Measurements from ENCODE around the gene NCAN. TPM values are rescaled to one million over a fixed set of nuclear protein-coding genes. Genes with fewer than 3 reads are reported as not detected.

Gene NCAN
- total and polyA plus RNA-seq, 7 donors, result 0.03 TPM; not detected in 6

- H3K27me3 ChIP-seq (ENCODE audit: insufficient read depth in 3 of 3, low read length in 2 of 3), result peaks cover 0 to 41% (median 16%) of the 10 kb centered on the region in 3 donors
- WGBS, 3 donors, result 75 to 88% (median 77%) methylated on average over 9 of the region's 9 CpGs
- intact Hi-C loops (cut with DNase I), result no loop called here
These were observed 19.2 kb downstream of the NCAN start for GRCh38 chr19:19230999-19231398.

GRCh38 chr19:19232261-19232721 is 20.5 kb downstream of the NCAN start:
- H3K27ac ChIP-seq, result no peak overlapping the region
- TF ChIP-seq, protein P1, sequence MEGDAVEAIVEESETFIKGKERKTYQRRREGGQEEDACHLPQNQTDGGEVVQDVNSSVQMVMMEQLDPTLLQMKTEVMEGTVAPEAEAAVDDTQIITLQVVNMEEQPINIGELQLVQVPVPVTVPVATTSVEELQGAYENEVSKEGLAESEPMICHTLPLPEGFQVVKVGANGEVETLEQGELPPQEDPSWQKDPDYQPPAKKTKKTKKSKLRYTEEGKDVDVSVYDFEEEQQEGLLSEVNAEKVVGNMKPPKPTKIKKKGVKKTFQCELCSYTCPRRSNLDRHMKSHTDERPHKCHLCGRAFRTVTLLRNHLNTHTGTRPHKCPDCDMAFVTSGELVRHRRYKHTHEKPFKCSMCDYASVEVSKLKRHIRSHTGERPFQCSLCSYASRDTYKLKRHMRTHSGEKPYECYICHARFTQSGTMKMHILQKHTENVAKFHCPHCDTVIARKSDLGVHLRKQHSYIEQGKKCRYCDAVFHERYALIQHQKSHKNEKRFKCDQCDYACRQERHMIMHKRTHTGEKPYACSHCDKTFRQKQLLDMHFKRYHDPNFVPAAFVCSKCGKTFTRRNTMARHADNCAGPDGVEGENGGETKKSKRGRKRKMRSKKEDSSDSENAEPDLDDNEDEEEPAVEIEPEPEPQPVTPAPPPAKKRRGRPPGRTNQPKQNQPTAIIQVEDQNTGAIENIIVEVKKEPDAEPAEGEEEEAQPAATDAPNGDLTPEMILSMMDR (IDR thresholded peaks at IDR 0.05), result no peak
- WGBS, 3 donors, result 23 to 30% (median 27%) methylated on average over 19 of the region's 19 CpGs
- intact Hi-C loops (cut with DNase I), result no loop called here
- H3K9me3 ChIP-seq, result peaks cover 19% of the 10 kb centered on the region
- no peaks in the 10 kb centered on the region for H3K36me3 ChIP-seq (ENCODE audit: insufficient read depth in 1 of 2, low read depth in 1 of 2)
- H3K4me1 ChIP-seq, result no peaks in the 10 kb centered on the region
- no peak for DNase-seq
- H3K27me3 ChIP-seq (ENCODE audit: insufficient read depth in 3 of 3, low read length in 2 of 3), result peaks cover 0 to 28% (median 10%) of the 10 kb centered on the region in 3 donors
- no peak overlapping the region for H3K4me3 ChIP-seq
- no peak for ATAC-seq

More at GRCh38 chr19:19230999-19231398, 19.2 kb downstream of the NCAN start:
- peaks cover 19% of the 10 kb centered on the region for H3K9me3 ChIP-seq
- TF ChIP-seq, protein P1 (IDR thresholded peaks at IDR 0.05), result no peak
- H3K27ac ChIP-seq, result no peak overlapping the region
- no peaks in the 10 kb centered on the region for H3K36me3 ChIP-seq (ENCODE audit: insufficient read depth in 1 of 2, low read depth in 1 of 2)
- no peaks in the 10 kb centered on the region for H3K4me1 ChIP-seq
- DNase-seq (no peak), ATAC-seq (no peak)
- H3K4me3 ChIP-seq, result no peak overlapping the region

DNA sequence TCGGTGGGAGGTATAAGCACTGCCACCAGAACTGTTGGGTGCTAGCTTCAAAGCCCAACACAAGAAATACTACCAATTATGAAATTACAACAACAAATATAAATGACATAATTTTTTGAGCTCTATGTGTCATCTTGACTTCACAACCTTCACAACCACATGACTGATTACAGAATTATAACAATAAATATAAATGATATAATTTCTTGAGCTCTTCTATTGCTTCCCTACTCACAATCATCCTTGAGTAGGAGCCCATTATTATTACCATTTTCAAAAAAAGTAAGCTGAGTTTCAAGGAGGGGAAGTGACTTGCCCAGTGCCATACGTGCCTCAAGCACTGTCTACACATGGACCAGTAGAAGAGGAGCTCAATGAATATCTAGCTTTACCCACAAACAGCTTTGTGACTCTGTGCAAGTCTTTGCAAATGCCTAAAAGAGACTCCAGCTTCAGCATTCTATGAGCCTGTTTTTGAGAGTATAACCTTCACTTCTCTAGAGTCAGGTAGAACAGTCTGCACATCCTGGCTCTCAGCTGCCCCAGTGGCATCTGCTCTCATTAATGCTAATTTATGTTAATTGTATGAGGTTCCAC is 22.6 kb downstream of the NCAN start:
- no peak overlapping the region for H3K4me3 ChIP-seq
- no peak for DNase-seq
- intact Hi-C loops (cut with DNase I), result no loop called here
- H3K4me1 ChIP-seq, result no peaks in the 10 kb centered on the region
- no peak overlapping the region for H3K27ac ChIP-seq
- no peaks in the 10 kb centered on the region for H3K36me3 ChIP-seq (ENCODE audit: insufficient read depth in 1 of 2, low read depth in 1 of 2)
- peaks cover 19% of the 10 kb centered on the region for H3K9me3 ChIP-seq
- TF ChIP-seq, protein P1 (IDR thresholded peaks at IDR 0.05), result no peak
- WGBS, 3 donors, result 85 to 88% (median 87%) methylated on average over 2 of the region's 2 CpGs
- no peak for ATAC-seq
- peaks cover 0 to 15% (median 0%) of the 10 kb centered on the region in 3 donors for H3K27me3 ChIP-seq (ENCODE audit: insufficient read depth in 3 of 3, low read length in 2 of 3)

GRCh38 chr19:19236173-19236572 is 24.4 kb downstream of the NCAN start:
- intact Hi-C loops (cut with DNase I), result no loop called here

More at GRCh38 chr19:19236173-19236572, 24.4 kb downstream of the NCAN start:
- H3K27me3 ChIP-seq (ENCODE audit: insufficient read depth in 3 of 3, low read length in 2 of 3), result peaks cover 0 to 18% (median 0%) of the 10 kb centered on the region in 3 donors
- H3K4me3 ChIP-seq, result no peak overlapping the region
- ATAC-seq (no peak), DNase-seq (no peak)
- TF ChIP-seq, protein P1 (IDR thresholded peaks at IDR 0.05), result no peak
- H3K9me3 ChIP-seq, result peaks cover 19% of the 10 kb centered on the region
- H3K36me3 ChIP-seq (ENCODE audit: insufficient read depth in 1 of 2, low read depth in 1 of 2), result no peaks in the 10 kb centered on the region
- H3K27ac ChIP-seq, result no peak overlapping the region
- H3K4me1 ChIP-seq, result no peaks in the 10 kb centered on the region
